MG63 (cell line): ENCODE data around the gene RIPOR1. TPM values are rescaled to one million over a fixed set of nuclear protein-coding genes. Genes with fewer than 3 reads are reported as not detected.
"Not testable (repeated sequence)": the region's sequence is repeated elsewhere in the genome, so short reads cannot be mapped to it uniquely, and the experiment has no call there.

Experiments
- DNase-seq: peaks from one replicate; pipeline ENCODE4 v3.0.0-alpha.2; 2020
- H3K27me3 ChIP-seq: fragments of 250-450 bp; sonication (Bioruptor Pico); 2 replicates; pipeline ENCODE4 v1.5.1; 2020; ENCODE audit warnings: mild to moderate bottlenecking, moderate library complexity
- H3K36me3 ChIP-seq: fragments of 250-450 bp; sonication (Bioruptor Pico); 2 replicates; pipeline ENCODE4 v1.5.1; 2020; ENCODE audit warnings: mild to moderate bottlenecking, moderate library complexity
- H3K4me3 ChIP-seq: fragments of 250-450 bp; sonication (Bioruptor Pico); 2 replicates; pipeline ENCODE4 v1.5.1; 2020; ENCODE audit warnings: mild to moderate bottlenecking, moderate library complexity
- H3K9me3 ChIP-seq: fragments of 250-450 bp; sonication (Bioruptor Pico); 2 replicates; pipeline ENCODE4 v1.5.1; 2020; ENCODE audit warnings: mild to moderate bottlenecking, moderate library complexity
- total RNA-seq: library from RNA; depleted of rRNA; stranded (reverse); fragments of >200 nt; shearing (Covaris generic); gene quantifications from 2 replicates; pipeline ENCODE4 v1.2.3, GENCODE V29; 2014; ENCODE audit warnings: low replicate concordance

Gene RIPOR1
- total RNA-seq, 1 experiment from 2014 or later, result 5.0 TPM

- Histone ChIP-seq H3K9me3 (no peaks in the 10 kb centered on the region), H3K27me3 (no peaks in the 10 kb centered on the region), H3K36me3 (no peaks in the 10 kb centered on the region; the same call in 1 of the 2 replicates), H3K4me3 (no peak overlapping the region)
- no peak for DNase-seq
Observed at GRCh38 chr16:67533024-67533560, 4.5 kb downstream of the RIPOR1 start.

GRCh38 chr16:67533987-67534386, 5.4 kb downstream of the RIPOR1 start:
- not testable (repeated sequence) for DNase-seq, H3K36me3 ChIP-seq, H3K4me3 ChIP-seq, H3K27me3 ChIP-seq, H3K9me3 ChIP-seq

GRCh38 chr16:67534431-67534830, 5.8 kb downstream of the RIPOR1 start:
- Histone ChIP-seq H3K9me3 (no peaks in the 10 kb centered on the region), H3K27me3 (no peaks in the 10 kb centered on the region), H3K4me3 (no peak overlapping the region), H3K36me3 (no peaks in the 10 kb centered on the region; the same call in 1 of the 2 replicates)
- DNase-seq, result no peak

- no peak for DNase-seq
- H3K4me3 ChIP-seq, result no peak overlapping the region
- H3K27me3 ChIP-seq, result no peaks in the 10 kb centered on the region
- no peaks in the 10 kb centered on the region; the same call in 1 of the 2 replicates for H3K36me3 ChIP-seq
- H3K9me3 ChIP-seq, result no peaks in the 10 kb centered on the region
Observed at GRCh38 chr16:67535201-67535600, 6.6 kb downstream of the RIPOR1 start.

- H3K9me3 ChIP-seq, result no peaks in the 10 kb centered on the region
- H3K36me3 ChIP-seq, result peaks cover 7% of the 10 kb centered on the region; the same call in 1 of the 2 replicates
- no peaks in the 10 kb centered on the region for H3K27me3 ChIP-seq
- H3K4me3 ChIP-seq, result no peak overlapping the region
- DNase-seq, result no peak
Observed at GRCh38 chr16:67537270-67537635, 8.6 kb downstream of the RIPOR1 start.

- DNase-seq, result no peak
- H3K9me3 ChIP-seq, result no peaks in the 10 kb centered on the region
- H3K4me3 ChIP-seq, result no peak overlapping the region
- H3K36me3 ChIP-seq, result peaks cover 7% of the 10 kb centered on the region; the same call in 1 of the 2 replicates
- no peaks in the 10 kb centered on the region for H3K27me3 ChIP-seq
Observed at GRCh38 chr16:67537636-67538591, 9.3 kb downstream of the RIPOR1 start.

GRCh38 chr16:67538666-67539101, 10.1 kb downstream of the RIPOR1 start:
- no peaks in the 10 kb centered on the region for H3K9me3 ChIP-seq
- peaks cover 11% of the 10 kb centered on the region; the same call in 1 of the 2 replicates for H3K36me3 ChIP-seq
- no peaks in the 10 kb centered on the region for H3K27me3 ChIP-seq
- no peak for DNase-seq
- H3K4me3 ChIP-seq, result no peak overlapping the region

- Histone ChIP-seq H3K27me3 (no peaks in the 10 kb centered on the region), H3K9me3 (no peaks in the 10 kb centered on the region), H3K4me3 (no peak overlapping the region), H3K36me3 (peaks cover 11% of the 10 kb centered on the region; the same call in 1 of the 2 replicates)
- DNase-seq, result no peak
Observed at GRCh38 chr16:67539271-67539670, 10.6 kb downstream of the RIPOR1 start.

GRCh38 chr16:67539691-67540635, 11.3 kb downstream of the RIPOR1 start:
- Histone ChIP-seq H3K4me3 (no peak overlapping the region), H3K36me3 (peaks cover 11% of the 10 kb centered on the region; the same call in 1 of the 2 replicates), H3K9me3 (no peaks in the 10 kb centered on the region), H3K27me3 (no peaks in the 10 kb centered on the region)
- DNase-seq, result no peak

GRCh38 chr16:67540756-67541155, 12.1 kb downstream of the RIPOR1 start:
- peaks cover 11% of the 10 kb centered on the region; the same call in 1 of the 2 replicates for H3K36me3 ChIP-seq
- H3K27me3 ChIP-seq, result no peaks in the 10 kb centered on the region
- H3K4me3 ChIP-seq, result no peak overlapping the region
- DNase-seq, result no peak
- H3K9me3 ChIP-seq, result no peaks in the 10 kb centered on the region

GRCh38 chr16:67541391-67542263, 13.0 kb downstream of the RIPOR1 start:
- DNase-seq, result peak; percentile 22

GRCh38 chr16:67542464-67542863, 13.8 kb downstream of the RIPOR1 start:
- DNase-seq, result peak; percentile 48
- peaks cover 16% of the 10 kb centered on the region for H3K36me3 ChIP-seq
- H3K4me3 ChIP-seq, result no peak overlapping the region

More at GRCh38 chr16:67541391-67542263, 13.0 kb downstream of the RIPOR1 start:
- Histone ChIP-seq H3K9me3 (no peaks in the 10 kb centered on the region), H3K4me3 (no peak overlapping the region), H3K36me3 (peaks cover 11% of the 10 kb centered on the region; the same call in 1 of the 2 replicates), H3K27me3 (no peaks in the 10 kb centered on the region)

GRCh38 chr16:67543036-67543435, 14.4 kb downstream of the RIPOR1 start:
- Histone ChIP-seq H3K9me3 (no peaks in the 10 kb centered on the region), H3K4me3 (no peak overlapping the region), H3K36me3 (peaks cover 19% of the 10 kb centered on the region), H3K27me3 (no peaks in the 10 kb centered on the region)
- no peak for DNase-seq

More at GRCh38 chr16:67542464-67542863, 13.8 kb downstream of the RIPOR1 start:
- H3K9me3 ChIP-seq, result no peaks in the 10 kb centered on the region
- no peaks in the 10 kb centered on the region for H3K27me3 ChIP-seq

GRCh38 chr16:67543582-67543981, 15.0 kb downstream of the RIPOR1 start:
- H3K36me3 ChIP-seq, result peaks cover 19% of the 10 kb centered on the region
- H3K4me3 ChIP-seq, result no peak overlapping the region
- DNase-seq, result no peak

GRCh38 chr16:67544329-67544841, 15.8 kb downstream of the RIPOR1 start:
- no peak for DNase-seq
- H3K36me3 ChIP-seq, result peaks cover 19% of the 10 kb centered on the region

More at GRCh38 chr16:67543582-67543981, 15.0 kb downstream of the RIPOR1 start:
- no peaks in the 10 kb centered on the region for H3K27me3 ChIP-seq
- no peaks in the 10 kb centered on the region for H3K9me3 ChIP-seq

More at GRCh38 chr16:67544329-67544841, 15.8 kb downstream of the RIPOR1 start:
- no peak overlapping the region for H3K4me3 ChIP-seq
- H3K27me3 ChIP-seq, result no peaks in the 10 kb centered on the region
- H3K9me3 ChIP-seq, result no peaks in the 10 kb centered on the region
